Neural crest cell (in vitro differentiated cells): Measurements from ENCODE around the gene ZXDC. TPM values are rescaled to one million over a fixed set of nuclear protein-coding genes. Genes with fewer than 3 reads are reported as not detected.

Experiments used
- DNase-seq: peaks from one replicate; pipeline ENCODE4 v3.0.0; 2021; ENCODE audit warnings: low read depth, mixed read lengths, low spot score
- H3K27ac Mint-ChIP-seq: one replicate; pipeline ENCODE4 v1.8.0; 2021; ENCODE audit warnings: mild to moderate bottlenecking, mixed read lengths; ENCODE audit not compliant: unreplicated experiment
- H3K27me3 Mint-ChIP-seq: 2 replicates; pipeline ENCODE4 v1.8.0; 2021; ENCODE audit warnings: low read depth, mild to moderate bottlenecking, mixed read lengths
- H3K36me3 Mint-ChIP-seq: 2 replicates; pipeline ENCODE4 v1.8.0; 2021; ENCODE audit warnings: low read depth, mild to moderate bottlenecking, mixed read lengths
- H3K4me1 Mint-ChIP-seq: 2 replicates; pipeline ENCODE4 v1.8.0; 2021; ENCODE audit warnings: mixed read lengths
- H3K4me3 Mint-ChIP-seq: one replicate; pipeline ENCODE4 v1.8.0; 2021; ENCODE audit warnings: mild to moderate bottlenecking, mixed read lengths
- H3K9me3 Mint-ChIP-seq: 2 replicates; pipeline ENCODE4 v1.8.0; 2021; ENCODE audit warnings: mixed read lengths
- CTCF ChIP-seq: fragments of 200-600 bp; sonication (generic); conservative IDR thresholded peaks from 2 replicates; pipeline ENCODE4 v1.5.0; 2021; ENCODE audit warnings: antibody characterized with exemption, mild to moderate bottlenecking
- total RNA-seq: library from RNA; stranded (reverse); gene quantifications from 2 replicates; pipeline ENCODE4 v1.2.1, GENCODE V29; 2021

ZXDC gene
- total RNA-seq, 1 donor from 2014 or later = 34.3 TPM

- H3K27me3 Mint-ChIP-seq = no peaks in the 10 kb centered on the region
- no peaks in the 10 kb centered on the region for H3K9me3 Mint-ChIP-seq
- no peak overlapping the region for H3K27ac Mint-ChIP-seq
- DNase-seq = no peak
- H3K36me3 Mint-ChIP-seq = peaks cover 17% of the 10 kb centered on the region
- no peak overlapping the region for H3K4me3 Mint-ChIP-seq
- TF ChIP-seq CTCF = no peak
- no peaks in the 10 kb centered on the region for H3K4me1 Mint-ChIP-seq
Observed at GRCh38 chr3:126463521-126463920, 12.2 kb downstream of the ZXDC start.

- no peaks in the 10 kb centered on the region for H3K9me3 Mint-ChIP-seq
- H3K4me3 Mint-ChIP-seq = no peak overlapping the region
- DNase-seq = no peak
- H3K4me1 Mint-ChIP-seq = no peaks in the 10 kb centered on the region
- peaks cover 10% of the 10 kb centered on the region for H3K36me3 Mint-ChIP-seq
- no peaks in the 10 kb centered on the region for H3K27me3 Mint-ChIP-seq
- TF ChIP-seq CTCF = no peak
- H3K27ac Mint-ChIP-seq = no peak overlapping the region
Observed at GRCh38 chr3:126461450-126462070, 14.1 kb downstream of the ZXDC start.

- Mint-ChIP-seq H3K4me1 (peaks cover 2% of the 10 kb centered on the region), H3K27me3 (no peaks in the 10 kb centered on the region), H3K27ac (no peak overlapping the region), H3K9me3 (no peaks in the 10 kb centered on the region), H3K36me3 (peaks cover 9% of the 10 kb centered on the region), H3K4me3 (no peak overlapping the region)
- DNase-seq = no peak
- no peak for TF ChIP-seq CTCF
Observed at GRCh38 chr3:126460381-126460780, 15.3 kb downstream of the ZXDC start.

GRCh38 chr3:126459763-126460127 is 15.9 kb downstream of the ZXDC start:
- no peak overlapping the region for H3K27ac Mint-ChIP-seq
- H3K27me3 Mint-ChIP-seq = no peaks in the 10 kb centered on the region
- no peaks in the 10 kb centered on the region for H3K9me3 Mint-ChIP-seq
- no peak for DNase-seq
- no peak for TF ChIP-seq CTCF
- no peak overlapping the region for H3K4me3 Mint-ChIP-seq
- peaks cover 11% of the 10 kb centered on the region for H3K36me3 Mint-ChIP-seq
- peaks cover 8% of the 10 kb centered on the region for H3K4me1 Mint-ChIP-seq

GRCh38 chr3:126459111-126459762 is 16.5 kb downstream of the ZXDC start:
- no peak for DNase-seq
- no peaks in the 10 kb centered on the region for H3K9me3 Mint-ChIP-seq
- TF ChIP-seq CTCF = no peak

More at GRCh38 chr3:126459111-126459762, 16.5 kb downstream of the ZXDC start:
- H3K36me3 Mint-ChIP-seq = peaks cover 11% of the 10 kb centered on the region
- H3K4me3 Mint-ChIP-seq = no peak overlapping the region
- no peaks in the 10 kb centered on the region for H3K27me3 Mint-ChIP-seq
- no peak overlapping the region for H3K27ac Mint-ChIP-seq
- H3K4me1 Mint-ChIP-seq = peaks cover 13% of the 10 kb centered on the region
